HL-60 (cell line): Measurements from ENCODE around the gene PMCH.
"Not testable (repeated sequence)": the region's sequence is repeated elsewhere in the genome, so short reads cannot be mapped to it uniquely, and the experiment has no call there.

ENCODE experiments used
- DNase-seq, 2 experiments: peaks; one replicate each; pipeline ENCODE4 v3.0.0-alpha.2; 2010 to 2020; ENCODE audit warnings: low read depth in 1 of 2, low spot score in 1 of 2
- H3K27ac ChIP-seq: fragments of 250-450 bp; sonication (Bioruptor Pico); replicated peaks from 2 replicates; pipeline ENCODE4 v1.5.1; 2020; ENCODE audit warnings: mild to moderate bottlenecking, moderate library complexity
- H3K27me3 ChIP-seq: fragments of 250-450 bp; sonication (Bioruptor Pico); 2 replicates; pipeline ENCODE4 v1.5.1; 2021; ENCODE audit warnings: mild to moderate bottlenecking, moderate library complexity; ENCODE audit not compliant: insufficient read depth, poor library complexity, severe bottlenecking
- H3K4me3 ChIP-seq: replicated peaks from 2 replicates; pipeline ENCODE4 v1.5.1; 2011; ENCODE audit warnings: mild to moderate bottlenecking, control low read depth, low read length; ENCODE audit not compliant: insufficient read depth
- CTCF ChIP-seq: IDR thresholded peaks from one replicate; pipeline ENCODE4 v1.5.1; 2011; ENCODE audit warnings: low read length, control low read depth, inconsistent platforms; ENCODE audit not compliant: insufficient read depth
- GABPA ChIP-seq: IDR thresholded peaks from 2 replicates; pipeline ENCODE4 v1.6.1; 2012; ENCODE audit warnings: low read depth
- POLR2AphosphoS5 ChIP-seq: IDR thresholded peaks from 2 replicates; pipeline ENCODE4 v1.6.1; 2012; ENCODE audit warnings: low read depth
- REST ChIP-seq: IDR thresholded peaks from 2 replicates; pipeline ENCODE4 v1.6.1; 2012; ENCODE audit warnings: low read depth; ENCODE audit not compliant: insufficient replicate concordance
- SPI1 ChIP-seq: IDR thresholded peaks from 2 replicates; pipeline ENCODE4 v1.6.1; 2012; ENCODE audit warnings: low read depth, mild to moderate bottlenecking, borderline replicate concordance

The PMCH gene

GRCh38 chr12:102163383-102163782 is 34.2 kb downstream of the PMCH start:
- no peaks in the 10 kb centered on the region for H3K27me3 ChIP-seq
- no peak overlapping the region for H3K4me3 ChIP-seq
- TF ChIP-seq CTCF (no peak), REST (no peak), GABPA (no peak), POLR2AphosphoS5 (no peak), SPI1 (no peak)
- H3K27ac ChIP-seq, result no peak overlapping the region
- no peak for DNase-seq

GRCh38 chr12:102155206-102155605 is 42.4 kb downstream of the PMCH start:
- DNase-seq, H3K4me3 ChIP-seq, H3K27me3 ChIP-seq, H3K27ac ChIP-seq: not testable (repeated sequence)

GRCh38 chr12:102147062-102147587 is 50.5 kb downstream of the PMCH start:
- not testable (repeated sequence) for H3K27me3 ChIP-seq, H3K27ac ChIP-seq, H3K4me3 ChIP-seq, DNase-seq
